ENCODE results near the gene FTCD. TPM values are rescaled to one million over a fixed set of nuclear protein-coding genes. Genes with fewer than 3 reads are reported as not detected.
A peak's percentile ranks its signal among the peaks of the same experiment; 100 is the strongest.

Gene FTCD
- total and polyA plus RNA-seq, 2 of the 8 experiments (the other 6 are each of a cell fraction or from before 2014, with no cell fraction given) = 3.3 to 4.9 TPM

GRCh38 chr21:46116776-46117585 lies 38.4 kb downstream of the FTCD start:
- Histone ChIP-seq H2BK15ac (ENCODE audit: low read length) (no peak overlapping the region), H4K20me1 (replicated peaks in 1 of 2; ENCODE audit: control insufficient read depth in 1 of 2, insufficient read depth in 2 of 2, low read length in 2 of 2) (peaks cover 0 to 2% of the 10 kb centered on the region in 2 experiments), H3K27me3 (replicated peaks in 1 of 4; ENCODE audit: control insufficient read depth in 3 of 4, extremely low read depth in 1 of 4, insufficient read depth in 3 of 4, low read length in 3 of 4) (no peaks in the 10 kb centered on the region), H2BK120ac (replicated peaks; ENCODE audit: low read depth, low read length) (no peak overlapping the region), H2BK20ac (ENCODE audit: low read length) (no peak overlapping the region), H3K14ac (ENCODE audit: insufficient read length) (no peak overlapping the region), H2BK12ac (ENCODE audit: low read depth, low read length) (no peak overlapping the region), H3K18ac (ENCODE audit: extremely low read depth, low read length) (no peak overlapping the region), H4K8ac (ENCODE audit: extremely low read depth, insufficient read depth, low read length) (no peak overlapping the region; the same call in 1 of the 2 replicates), H2AFZ (ENCODE audit: low read length) (no peak overlapping the region), H3K23me2 (ENCODE audit: low read depth, low read length) (no peaks in the 10 kb centered on the region), H4K91ac (replicated peaks; ENCODE audit: insufficient read length, low read length) (no peak overlapping the region), H3K79me2 (ENCODE audit: control insufficient read depth in 1 of 2, insufficient read depth in 2 of 2, low read length in 2 of 2) (no peaks in the 10 kb centered on the region), H2AK5ac (ENCODE audit: low read depth, low read length) (no peak overlapping the region), H3K4me3 (ENCODE audit: extremely low read depth in 1 of 4, insufficient read depth in 2 of 4, low read depth in 3 of 4, low read length in 4 of 4) (no peak overlapping the region), H4K5ac (ENCODE audit: insufficient read length, low read depth, low read length) (no peak overlapping the region), H3K56ac (replicated peaks; ENCODE audit: insufficient read length, low read depth, low read length) (no peak overlapping the region), H3K23ac (ENCODE audit: insufficient read length) (no peak overlapping the region), H3K27ac (ENCODE audit: low read depth, low read length) (no peak overlapping the region), H3K4me1 (replicated peaks in 1 of 4; ENCODE audit: control insufficient read depth in 3 of 4, insufficient read depth in 4 of 4, low read length in 3 of 4) (no peaks in the 10 kb centered on the region), H3K4ac (replicated peaks; ENCODE audit: insufficient read length, low read depth, low read length) (no peak overlapping the region), H3K4me2 (ENCODE audit: insufficient read depth in 1 of 2, low read depth in 2 of 2, low read length in 2 of 2) (no peak overlapping the region), H3K9ac (replicated peaks in 1 of 4; ENCODE audit: extremely low read depth in 1 of 4, low read depth in 3 of 4, low read length in 3 of 4) (no peak overlapping the region), H3K79me1 (ENCODE audit: low read depth, low read length) (no peaks in the 10 kb centered on the region), H3K9me3 (ENCODE audit: insufficient read depth in 2 of 2, low read depth in 1 of 2, low read length in 1 of 2) (peaks cover 0 to 4% of the 10 kb centered on the region in 2 experiments; a peak in 2 of 4 replicates), H2BK5ac (ENCODE audit: low read depth, low read length) (no peak overlapping the region), H3K36me3 (ENCODE audit: control insufficient read depth in 2 of 4, insufficient read depth in 4 of 4, low read length in 3 of 4) (peaks cover 0 to 32% (median 2%) of the 10 kb centered on the region in 4 experiments; a peak in 5 of 8 replicates)
- ChIA-PET POLR2A (ENCODE audit: partially characterized antibody) (no interaction called here), CTCF (ENCODE audit: partially characterized antibody) (interaction anchor here (1.2 to 3.1 kb wide), 3 partner anchors 26 to 36 kb away, joined by 3 to 14 read pairs (median 4); no protein-coding TSS in a partner anchor)
- no peak for TF ChIP-seq E2F6 (IDR thresholded peaks at IDR 0.05)
- TF ChIP-seq SAP30 (IDR thresholded peaks at IDR 0.05; ENCODE audit: insufficient read depth, insufficient replicate concordance, low read length) = no peak
- TF ChIP-seq HDAC2 (IDR thresholded peaks at IDR 0.05; ENCODE audit: borderline replicate concordance in 1 of 2, low read depth in 2 of 2, low read length in 2 of 2) = no peak
- TF ChIP-seq TEAD4 (IDR thresholded peaks at IDR 0.05; ENCODE audit: low read depth, low read length) = no peak
- TF ChIP-seq RAD21 (IDR thresholded peaks at IDR 0.05 in 1 of 2, conservative IDR thresholded peaks at IDR 0.05 in 1 of 2; ENCODE audit: low read depth in 2 of 2, low read length in 2 of 2) = no peak
- TF ChIP-seq RNF2 (IDR thresholded peaks at IDR 0.05; ENCODE audit: borderline replicate concordance, low read depth, low read length, missing control alignments, poor library complexity, severe bottlenecking) = no peak
- no peak for TF ChIP-seq MAFK (IDR thresholded peaks at IDR 0.05; ENCODE audit: low read depth, low read length)
- no peak for FAIRE-seq
- whole genome bisulfite sequencing, 2 experiments (ENCODE audit: extremely low coverage in 1 of 2, insufficient coverage in 1 of 2, insufficient read length in 1 of 2, insufficient replicate concordance in 2 of 2, low coverage in 1 of 2, low lambda C conversion rate in 2 of 2, missing lambda C conversion rate in 1 of 2) = 90% methylated on average over 22 of the region's 24 CpGs; no CpG with 5 or more reads in 1 of the 2 experiments
- peak in 1 of 2 experiments; percentile 41 for DNase-seq (ENCODE audit: low read depth in 1 of 2, low spot score in 2 of 2)

Measured in H1 (cell line).